Fibroblast of the conjunctiva (primary cell): Measurements from ENCODE around the gene RUNX2.

Source experiments
- DNase-seq: peaks from one replicate; pipeline ENCODE4 v3.0.0-alpha.2; 2010; ENCODE audit warnings: low read depth

RUNX2 gene

DNA sequence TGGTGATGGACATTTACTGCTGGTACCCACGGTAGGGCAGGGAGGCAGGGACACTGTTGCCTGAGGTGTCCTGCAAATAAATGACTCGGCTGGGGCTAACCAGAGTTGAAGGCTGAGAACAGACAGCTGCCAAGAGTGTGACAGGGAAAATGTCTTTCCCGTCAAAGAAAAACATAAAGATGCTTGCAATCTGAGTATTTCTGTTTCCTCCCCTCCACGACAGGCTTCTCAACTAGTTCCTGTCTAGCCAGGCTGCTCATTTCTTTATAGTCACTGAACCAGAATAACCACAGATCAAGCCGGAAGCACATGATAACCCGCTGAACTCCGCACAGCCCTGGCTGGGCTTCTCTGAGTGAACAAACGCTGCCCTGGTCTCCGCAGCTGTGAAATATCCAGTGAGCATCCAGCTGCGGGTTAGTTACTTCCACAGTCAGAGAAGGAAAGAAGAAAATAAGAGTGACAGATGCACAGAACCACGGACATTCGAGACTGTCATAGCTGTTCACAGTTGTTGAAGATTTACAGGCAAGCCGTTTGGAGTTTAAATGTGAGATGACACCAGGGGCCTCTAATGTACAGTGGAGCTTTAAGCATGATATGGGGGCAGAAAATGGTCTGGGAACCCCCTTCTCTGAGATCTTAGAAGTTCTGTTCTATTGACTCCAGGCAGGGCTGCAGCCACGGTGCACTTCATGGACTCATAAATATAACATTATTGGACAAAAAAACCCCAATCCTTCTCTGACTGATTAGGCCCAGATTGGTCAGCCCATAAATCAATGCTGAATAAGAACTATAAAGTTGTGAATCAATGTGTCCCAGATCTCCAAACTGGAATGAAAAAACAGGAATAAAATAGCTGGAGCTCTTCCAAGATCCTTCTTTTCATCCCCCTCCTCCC lies 349.5 kb downstream of the RUNX2 start:
- no peak for DNase-seq

DNA sequence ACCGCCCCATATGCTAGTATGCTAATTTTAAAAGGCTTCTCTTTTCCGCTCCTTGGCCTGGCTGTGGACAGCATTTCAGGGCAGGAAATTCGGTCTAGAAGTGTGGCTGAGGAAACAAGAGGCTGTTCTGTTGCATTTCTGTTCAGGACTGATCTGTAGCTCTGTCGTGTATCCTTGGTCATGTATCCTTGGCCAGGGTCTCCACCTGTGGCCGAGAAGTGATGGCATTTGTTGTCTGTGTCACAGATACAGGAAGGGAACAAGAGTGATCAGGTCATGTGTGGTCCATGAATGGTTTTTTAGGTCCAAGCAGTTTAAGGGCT lies 350.1 kb downstream of the RUNX2 start:
- DNase-seq = no peak

DNA sequence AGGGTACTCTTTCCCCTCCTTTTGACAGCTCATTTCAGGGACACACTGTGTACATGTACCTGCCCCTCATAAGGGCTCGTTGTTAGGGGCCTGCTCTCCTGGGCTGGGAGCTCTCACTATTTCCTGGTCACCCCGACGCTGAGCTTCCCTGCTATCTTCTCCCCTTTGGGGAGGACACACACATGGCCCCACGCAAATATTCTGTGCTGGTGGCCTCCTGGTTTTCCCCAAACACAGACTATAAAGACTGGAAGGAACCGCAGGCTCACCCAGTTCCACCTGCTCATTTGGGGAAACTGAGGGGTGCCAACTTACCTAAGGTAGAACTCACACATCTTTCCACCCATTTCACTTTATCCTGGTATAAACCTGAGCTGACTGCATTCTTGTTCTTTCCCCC lies 351.0 kb downstream of the RUNX2 start:
- DNase-seq = no peak

DNA sequence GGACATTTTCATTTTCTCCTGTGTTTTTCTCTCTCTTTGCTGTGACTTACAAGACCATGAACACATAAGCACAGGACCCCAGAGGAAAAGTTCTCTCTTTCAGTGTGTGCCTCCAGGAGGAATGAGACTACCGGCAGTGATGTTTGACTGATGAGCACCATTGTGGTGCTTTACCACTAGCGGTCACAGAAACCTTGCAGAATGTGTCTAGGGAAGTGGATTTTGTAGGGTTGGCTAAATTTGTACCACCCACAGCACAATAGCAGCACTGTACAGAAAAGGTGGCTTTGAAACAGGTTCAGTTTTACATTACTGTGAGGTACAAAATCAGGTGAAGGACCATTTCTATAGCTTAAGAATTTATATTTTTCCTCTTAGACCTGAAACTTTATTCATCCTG lies 351.5 kb downstream of the RUNX2 start:
- DNase-seq = no peak

DNA sequence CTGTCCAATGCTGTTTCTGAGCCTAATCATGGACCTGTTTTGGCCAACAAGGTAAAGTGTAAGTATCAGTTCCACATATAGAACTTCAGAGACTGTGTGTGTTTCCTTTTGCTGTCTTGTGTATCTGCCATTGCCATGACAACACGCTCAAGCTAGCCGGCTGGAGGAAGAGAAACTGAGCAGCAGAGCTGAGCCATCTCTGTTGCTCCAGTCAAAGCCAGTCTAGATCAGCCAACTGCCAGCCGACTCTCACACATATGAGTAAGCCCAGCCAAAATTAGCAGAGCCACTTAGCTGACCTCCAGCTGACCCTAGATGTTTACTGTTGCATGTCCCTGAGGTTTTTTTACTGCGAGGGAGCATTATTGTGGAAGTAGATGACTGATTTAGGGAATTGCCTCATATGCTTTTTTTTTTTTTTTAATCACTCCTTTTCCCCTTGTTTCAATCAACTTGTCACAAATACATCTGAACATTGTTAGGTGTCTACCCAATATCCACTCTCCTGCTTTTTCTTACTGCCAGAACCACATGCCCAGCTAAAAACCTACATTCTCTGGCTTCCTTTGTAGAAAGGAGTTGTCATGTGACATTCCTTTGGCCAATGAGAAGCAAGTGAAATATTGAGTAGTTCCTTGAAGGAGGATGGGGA lies 353.9 kb downstream of the RUNX2 start:
- DNase-seq = no peak

DNA sequence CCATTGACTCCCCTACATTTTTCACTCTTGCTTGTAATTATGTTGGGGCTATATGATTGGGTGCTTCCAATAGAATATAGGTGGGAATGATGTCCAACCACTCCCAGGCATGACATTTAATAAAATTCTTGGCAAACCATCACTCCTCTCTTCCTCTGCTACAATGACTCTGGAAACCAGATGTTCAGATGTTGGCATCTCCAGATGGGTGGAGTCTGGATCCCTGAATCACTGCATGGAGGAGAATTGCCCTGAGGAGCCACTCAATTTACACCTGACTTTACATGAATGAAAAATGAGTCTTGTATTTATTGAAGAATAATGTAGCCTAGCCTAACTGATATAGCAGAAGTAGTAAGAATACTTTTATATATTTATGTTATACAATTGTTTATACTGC lies 356.3 kb downstream of the RUNX2 start:
- DNase-seq = no peak

DNA sequence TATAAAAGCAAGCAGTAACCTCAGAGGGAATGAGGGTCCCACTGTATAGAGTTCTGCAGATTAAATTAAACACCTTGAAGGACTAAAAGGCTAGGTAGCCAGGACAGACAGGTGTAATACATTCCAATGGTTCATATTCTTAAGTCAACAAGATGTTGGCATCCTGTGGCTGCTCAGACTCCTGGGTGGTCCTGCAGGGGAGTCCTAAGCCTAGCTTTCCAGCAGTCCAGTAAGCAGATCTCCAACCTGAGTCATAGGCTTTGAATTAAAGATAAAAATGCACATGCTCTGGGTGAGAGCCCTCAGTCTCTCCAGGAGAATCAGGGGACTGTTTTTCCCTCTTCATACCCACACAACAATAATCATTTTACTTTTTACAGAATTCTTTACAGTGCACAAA lies 356.9 kb downstream of the RUNX2 start:
- no peak for DNase-seq

DNA sequence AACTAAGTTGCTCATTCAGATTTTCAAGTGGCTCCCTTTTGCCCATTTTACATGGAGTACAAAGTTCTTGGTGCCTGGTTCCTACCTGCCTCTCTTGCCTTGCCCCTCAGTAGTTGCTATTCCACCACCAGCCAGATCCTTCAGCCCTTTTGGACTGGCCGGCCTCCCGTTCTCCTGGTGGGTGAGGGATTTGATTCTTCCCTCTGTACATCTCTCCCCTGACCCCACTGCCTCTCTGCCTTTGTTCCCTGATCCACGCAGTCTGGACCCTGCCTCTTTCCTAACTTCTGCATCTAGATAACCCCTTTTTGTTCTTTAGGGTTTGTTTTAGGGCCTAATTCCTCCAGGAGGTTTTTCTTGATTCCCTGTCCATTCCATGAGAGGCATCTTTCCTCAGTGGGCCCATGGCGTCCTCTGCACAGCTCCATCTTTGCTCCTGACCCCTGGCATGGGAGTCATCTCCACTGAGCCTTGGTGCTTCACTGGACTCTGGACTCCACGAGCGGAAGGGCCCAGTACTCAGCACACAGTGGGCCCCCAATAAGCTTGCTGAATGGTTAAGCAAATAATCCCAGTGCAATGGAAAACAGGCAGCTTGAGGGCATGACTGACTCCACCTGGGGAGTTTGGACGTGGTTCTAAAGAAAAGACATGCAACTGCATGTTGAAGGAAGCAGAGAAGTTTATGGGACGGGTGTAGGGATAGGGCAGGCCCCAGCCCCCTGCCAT lies 358.9 kb downstream of the RUNX2 start:
- DNase-seq = no peak

DNA sequence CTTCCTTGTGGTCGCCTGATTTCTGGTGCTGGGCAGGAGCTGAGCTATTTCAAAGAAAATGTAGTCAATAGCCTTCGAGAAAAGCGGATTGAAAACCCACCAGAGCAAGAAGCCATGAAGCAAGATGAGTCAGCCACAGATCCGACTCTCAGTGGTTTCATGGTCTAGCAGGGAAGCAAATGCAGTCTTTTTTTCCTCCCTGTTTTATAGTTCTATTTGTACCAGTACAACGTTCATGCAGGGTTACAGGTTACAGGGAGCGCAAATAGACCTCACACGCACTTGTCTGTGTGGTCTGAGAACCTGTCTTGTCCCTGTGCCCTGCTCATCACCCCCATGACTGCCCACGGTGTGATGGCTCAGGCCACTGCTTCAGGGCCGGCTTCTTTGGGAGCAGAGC lies 359.4 kb downstream of the RUNX2 start:
- no peak for DNase-seq

DNA sequence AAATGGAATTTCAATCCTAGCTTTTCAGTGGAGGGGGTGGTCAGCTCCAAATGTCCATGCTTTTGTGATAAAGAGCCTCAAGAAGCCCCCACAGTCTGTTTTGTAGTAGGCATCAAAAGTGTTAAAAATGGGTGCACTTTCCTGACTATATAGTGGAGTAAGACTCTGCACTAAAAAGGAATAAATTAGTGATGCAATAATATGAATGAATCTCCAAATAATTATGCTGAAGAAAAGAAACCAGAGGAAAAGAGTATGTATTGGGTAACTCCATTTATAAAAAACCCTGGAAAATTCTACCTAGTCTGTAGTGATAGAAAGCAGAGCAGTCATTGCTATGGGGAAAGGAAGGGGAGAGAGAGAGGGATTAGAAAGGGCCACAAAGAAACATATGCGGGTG lies 360.1 kb downstream of the RUNX2 start:
- DNase-seq = no peak

DNA sequence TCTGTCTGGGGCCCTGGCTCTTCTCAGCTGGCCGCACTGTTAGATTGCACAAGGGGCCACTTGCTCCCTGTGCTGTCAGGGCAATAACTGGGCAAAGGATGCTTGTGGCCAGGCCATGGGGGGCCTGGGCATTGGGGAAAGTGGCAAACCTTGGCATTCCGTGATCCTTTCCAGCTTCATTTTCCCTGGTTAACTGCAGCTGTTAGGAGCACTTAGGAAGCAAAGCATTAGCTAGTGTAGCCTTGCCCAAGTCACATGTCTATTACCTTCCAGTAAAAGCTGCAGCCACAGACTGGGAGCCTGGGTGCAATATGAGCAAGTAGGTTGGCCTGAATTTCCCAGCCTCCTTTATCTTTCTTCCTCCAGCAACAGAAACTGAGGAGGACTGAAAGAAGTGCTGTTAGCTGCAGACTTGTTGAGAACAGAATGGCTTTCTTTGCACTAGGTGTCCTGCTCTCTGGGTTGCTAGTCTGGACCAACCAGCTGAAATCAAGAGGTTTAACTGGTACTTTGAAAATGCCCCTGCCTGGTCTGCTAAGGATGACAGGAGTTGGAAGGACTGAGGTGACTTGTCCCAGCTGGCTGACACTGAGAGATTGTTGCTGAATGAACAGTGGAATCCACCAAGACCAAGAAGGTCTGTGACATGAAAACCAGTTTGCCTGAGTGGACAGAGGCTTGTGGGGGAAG lies 361.9 kb downstream of the RUNX2 start:
- no peak for DNase-seq

DNA sequence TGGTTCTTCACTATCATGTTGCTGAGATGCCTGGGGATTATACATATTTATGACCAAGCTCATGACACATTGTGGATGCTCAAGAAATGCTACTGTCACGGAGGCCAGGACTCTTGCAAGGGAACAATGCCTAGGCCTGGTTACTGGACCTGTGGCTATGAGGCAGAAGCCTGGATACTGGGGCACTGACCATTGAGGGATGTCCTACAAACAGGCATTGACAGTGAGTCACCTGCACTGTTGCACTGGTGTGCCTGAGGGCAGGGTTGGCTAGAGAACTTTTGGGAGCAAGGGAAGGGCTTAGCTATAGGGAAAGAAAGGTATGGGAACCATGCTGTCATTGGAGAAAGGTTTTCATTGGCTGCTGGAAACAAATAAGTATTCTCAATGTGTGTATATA lies 362.7 kb downstream of the RUNX2 start:
- DNase-seq = no peak

DNA sequence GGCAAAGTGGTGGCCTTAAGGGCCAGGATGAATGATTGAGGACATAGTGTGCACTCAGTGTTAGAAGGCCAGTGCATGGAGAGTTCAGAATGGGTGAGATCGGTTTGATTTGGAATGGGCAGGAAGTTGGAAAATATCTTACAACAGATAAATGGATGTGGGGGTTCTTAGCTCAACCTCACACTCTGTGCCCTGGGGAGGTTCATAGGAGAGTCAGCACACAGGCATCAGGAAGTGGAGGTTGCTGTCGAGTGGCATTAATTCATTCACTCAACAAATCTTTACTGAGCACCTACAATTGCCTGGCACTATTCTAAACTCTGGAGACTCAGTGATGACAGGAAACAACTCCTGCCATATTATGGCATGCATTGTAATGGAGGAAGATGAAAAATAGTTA lies 363.3 kb downstream of the RUNX2 start:
- DNase-seq = no peak

DNA sequence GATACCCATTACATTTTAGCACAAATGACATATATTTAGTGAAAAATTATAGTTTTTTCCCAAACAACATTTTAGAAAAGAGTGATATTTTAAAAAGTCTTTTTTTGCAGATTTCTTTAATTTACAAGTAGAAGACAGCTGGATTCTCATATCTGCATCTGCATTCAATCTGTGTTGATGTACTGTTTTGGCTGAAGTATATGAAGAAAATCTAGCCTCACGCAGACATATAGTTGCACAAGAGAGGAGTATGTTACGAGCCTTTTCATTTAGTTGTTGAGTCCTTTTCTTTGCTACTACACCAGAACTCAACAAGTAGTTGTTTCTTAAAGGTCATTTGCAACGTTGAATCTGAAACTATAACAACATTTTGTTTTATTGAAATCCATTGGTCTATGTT lies 363.9 kb downstream of the RUNX2 start:
- DNase-seq = no peak

DNA sequence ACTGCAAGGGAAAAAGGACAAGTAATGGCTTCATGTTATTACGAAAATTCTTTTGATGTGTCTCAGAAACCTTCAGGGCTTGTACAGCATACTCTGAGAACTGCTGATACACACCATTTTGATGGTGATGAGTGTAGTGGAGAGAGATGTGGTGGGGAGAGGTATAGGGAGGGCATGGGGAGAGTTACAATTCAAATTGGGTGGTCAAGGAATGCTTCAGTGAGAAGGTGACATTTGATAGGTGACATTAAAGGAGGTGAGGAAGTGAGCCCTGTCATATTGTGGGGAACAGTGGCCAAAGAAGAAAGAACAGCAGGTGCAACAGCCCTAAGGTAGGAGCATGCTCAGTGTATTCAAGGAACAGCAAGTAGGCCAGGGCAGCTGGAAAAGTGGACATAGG lies 368.6 kb downstream of the RUNX2 start:
- no peak for DNase-seq

DNA sequence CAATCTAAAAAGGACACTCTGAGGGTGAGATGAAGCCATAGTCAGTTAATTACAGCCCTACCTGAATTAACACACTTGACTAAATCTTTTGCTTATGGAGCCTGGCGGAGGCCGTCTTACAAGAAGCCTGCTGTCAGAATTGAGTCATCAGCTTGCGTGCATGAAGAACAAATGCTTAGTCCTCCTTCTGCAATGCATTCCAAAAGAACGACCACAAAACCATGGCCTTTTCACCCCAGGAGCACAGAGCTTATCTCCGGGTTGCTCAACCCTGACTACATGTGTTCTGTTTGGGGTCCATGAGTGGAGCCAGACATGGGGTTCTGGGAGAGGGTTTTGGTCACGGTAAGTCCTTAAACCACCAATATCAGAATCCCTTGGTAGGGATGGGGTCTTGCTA lies 369.5 kb downstream of the RUNX2 start:
- DNase-seq = peak; percentile 83

DNA sequence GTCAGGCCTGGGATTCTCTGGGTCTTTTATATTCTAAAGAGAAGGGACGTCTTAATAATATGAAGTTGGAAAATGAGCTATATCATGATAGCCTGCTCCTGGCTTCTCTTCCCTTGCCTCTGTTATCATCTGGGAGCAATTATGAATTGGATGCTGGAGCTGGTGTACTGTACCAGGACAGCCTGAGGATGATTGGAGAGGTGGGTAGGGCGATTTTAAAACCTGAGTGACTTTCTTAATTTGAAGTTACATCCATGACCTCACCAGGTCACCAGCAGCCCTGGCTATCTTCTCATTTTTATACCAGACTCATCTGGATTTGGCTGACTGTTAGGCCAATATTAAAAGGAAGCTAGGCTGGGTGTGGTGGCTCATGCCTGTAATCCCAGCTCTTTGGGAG lies 369.9 kb downstream of the RUNX2 start:
- DNase-seq = no peak

DNA sequence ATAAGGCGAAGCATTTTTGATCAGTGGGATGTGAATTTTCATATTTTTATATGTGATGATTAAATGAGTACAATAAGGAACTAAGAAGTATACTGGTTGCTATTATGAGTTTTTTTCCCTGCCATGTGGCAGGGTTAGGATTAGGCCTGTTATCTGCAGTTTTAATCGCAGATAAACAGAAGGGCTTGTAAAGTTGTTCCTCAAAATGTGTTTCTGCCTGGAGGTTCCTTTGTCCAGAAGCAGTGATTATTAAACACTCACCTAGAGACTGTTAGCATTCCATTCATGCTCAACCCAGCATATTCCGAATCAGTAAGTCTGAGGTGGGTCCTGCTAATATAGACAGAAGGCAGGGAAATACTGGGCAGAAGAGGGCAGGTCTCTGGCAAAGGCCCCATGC lies 371.5 kb downstream of the RUNX2 start:
- no peak for DNase-seq

DNA sequence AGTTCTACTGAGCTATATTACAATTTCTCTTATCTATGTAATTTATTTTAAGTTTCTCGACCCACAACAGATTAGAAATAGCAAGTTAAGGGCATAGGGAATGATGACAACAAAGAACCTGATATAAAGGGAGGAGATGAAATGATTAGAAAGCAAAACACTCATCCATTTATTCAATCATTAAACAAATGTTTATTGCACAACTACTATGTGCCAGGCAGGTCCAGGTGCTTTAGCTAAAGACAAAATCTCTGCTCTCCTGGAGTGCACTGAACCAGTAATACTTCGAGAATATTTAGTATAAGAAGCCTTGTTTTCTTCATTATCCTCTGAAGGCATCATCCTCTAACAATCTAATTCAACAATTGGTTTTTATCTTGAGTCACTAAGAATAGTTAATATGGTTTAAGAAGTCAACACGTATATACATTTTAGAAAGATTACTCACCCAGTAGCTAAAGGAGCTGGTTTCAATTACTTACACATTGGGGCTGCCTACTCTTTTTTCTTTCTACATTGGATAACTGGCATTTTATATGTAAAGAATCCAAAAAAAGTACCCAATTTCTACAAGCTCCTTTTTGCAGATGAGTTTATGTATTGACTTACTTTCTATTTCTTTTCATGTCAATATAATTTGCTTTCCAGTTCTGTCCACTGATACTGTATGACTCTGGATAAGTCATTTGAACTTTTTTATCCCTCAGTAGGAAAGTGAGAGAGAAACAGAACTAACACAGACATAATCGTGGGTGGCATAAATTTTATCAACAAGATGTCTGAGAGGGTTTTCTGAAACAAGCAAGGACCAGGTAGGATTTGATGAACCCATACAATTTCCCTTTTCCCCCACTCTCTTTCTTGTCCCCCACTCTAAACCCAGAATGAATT lies 375.0 kb downstream of the RUNX2 start:
- no peak for DNase-seq

DNA sequence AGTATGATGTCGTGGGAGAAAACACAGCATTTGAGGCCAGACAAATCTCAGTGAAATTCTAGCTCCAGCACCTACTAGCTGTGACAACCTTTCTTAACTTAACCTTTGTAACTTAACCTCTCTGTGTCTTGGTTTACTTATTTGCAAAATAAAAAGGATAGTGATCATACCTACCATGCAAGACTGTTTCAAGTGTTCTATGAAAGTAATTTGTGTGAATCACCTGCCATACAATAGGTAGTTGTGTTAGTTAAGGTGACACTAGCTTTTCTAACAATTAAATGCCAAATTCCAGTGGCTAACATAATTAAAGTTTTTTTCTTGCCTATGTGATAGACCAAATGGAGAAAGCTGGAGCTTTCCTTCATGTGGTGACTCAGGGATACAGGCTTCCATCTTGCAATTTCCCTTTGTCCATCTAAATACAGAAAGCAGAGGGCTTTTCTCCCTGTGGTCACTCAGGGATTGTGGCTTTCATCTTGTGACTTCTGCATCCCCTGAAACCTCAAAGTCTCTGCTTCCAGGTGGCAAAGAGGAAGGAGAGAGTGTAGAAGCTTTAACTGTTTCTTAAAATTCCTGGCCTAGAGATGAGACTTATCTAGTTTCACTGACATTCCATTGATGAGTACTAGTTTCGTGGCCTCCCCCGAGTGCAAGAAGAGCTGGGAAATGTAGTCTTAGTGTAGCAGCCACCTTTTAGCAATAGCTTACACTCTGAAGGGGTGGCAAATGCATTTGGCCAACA lies 376.1 kb downstream of the RUNX2 start:
- DNase-seq = no peak
